GM21526 (cell line): ENCODE data around the gene PGBD5.

Experiments
- ATAC-seq: cut with Tn5 transposase; IDR thresholded peaks from one replicate; pipeline ENCODE4 v1.9.1; 2021; ENCODE audit warnings: moderate library complexity; ENCODE audit not compliant: unreplicated experiment, low FRiP score

The PGBD5 gene

GRCh38 chr1:230354005-230354404 is 72.1 kb downstream of the PGBD5 start:
- no peak for ATAC-seq

- no peak for ATAC-seq
Measured at GRCh38 chr1:230352537-230352936, 73.6 kb downstream of the PGBD5 start.

- ATAC-seq, result no peak
Measured at GRCh38 chr1:230351983-230352382, 74.1 kb downstream of the PGBD5 start.

- ATAC-seq, result no peak
Measured at GRCh38 chr1:230351514-230351913, 74.6 kb downstream of the PGBD5 start.

- no peak for ATAC-seq
Measured at GRCh38 chr1:230350208-230350921, 75.8 kb downstream of the PGBD5 start.

GRCh38 chr1:230349020-230349393 is 77.1 kb downstream of the PGBD5 start:
- ATAC-seq, result no peak

- ATAC-seq, result no peak
Measured at GRCh38 chr1:230348386-230349019, 77.6 kb downstream of the PGBD5 start.

- no peak for ATAC-seq
Measured at GRCh38 chr1:230347896-230348295, 78.2 kb downstream of the PGBD5 start.

GRCh38 chr1:230345139-230345885 is 80.8 kb downstream of the PGBD5 start:
- no peak for ATAC-seq

GRCh38 chr1:230342699-230343098 is 83.4 kb downstream of the PGBD5 start:
- no peak for ATAC-seq

GRCh38 chr1:230342019-230342418 is 84.1 kb downstream of the PGBD5 start:
- no peak for ATAC-seq

GRCh38 chr1:230341162-230341546 is 85.0 kb downstream of the PGBD5 start:
- ATAC-seq, result no peak

- ATAC-seq, result no peak
Measured at GRCh38 chr1:230340526-230341161, 85.5 kb downstream of the PGBD5 start.

GRCh38 chr1:230339033-230339432 is 87.1 kb downstream of the PGBD5 start:
- no peak for ATAC-seq

GRCh38 chr1:230337266-230337665 is 88.9 kb downstream of the PGBD5 start:
- ATAC-seq, result no peak

GRCh38 chr1:230335861-230336522 is 90.1 kb downstream of the PGBD5 start:
- no peak for ATAC-seq

GRCh38 chr1:230334447-230334837 is 91.7 kb downstream of the PGBD5 start:
- no peak for ATAC-seq

- no peak for ATAC-seq
Measured at GRCh38 chr1:230333590-230334446, 92.3 kb downstream of the PGBD5 start.

- no peak for ATAC-seq
Measured at GRCh38 chr1:230332575-230333066, 93.5 kb downstream of the PGBD5 start.

- ATAC-seq, result no peak
Measured at GRCh38 chr1:230332061-230332460, 94.1 kb downstream of the PGBD5 start.
